ENCODE measurements around the gene CD68. TPM values are rescaled to one million over a fixed set of nuclear protein-coding genes. Genes with fewer than 3 reads are reported as not detected.
A peak's percentile ranks its signal among the peaks of the same experiment; 100 is the strongest.

The CD68 gene
- total RNA-seq, 1 experiment from 2014 or later, result 1.6 TPM

- peak overlapping the region; percentile 75 for H3K27ac Mint-ChIP-seq (ENCODE audit: unreplicated experiment)
- CTCF ChIA-PET, result interaction anchor here (0.5 to 1.6 kb wide), 15 partner anchors 9 to 447 kb away, joined by 3 to 21 read pairs (median 3); partner anchors contain the start of genes FXR2, SLC2A4, TMEM102 and TMEM256
- peak overlapping the region; percentile 86 for H3K4me3 Mint-ChIP-seq (ENCODE audit: unreplicated experiment)
- Histone ChIP-seq H3K27me3 (replicated peaks; ENCODE audit: control insufficient read depth, insufficient read depth, low read length) (no peaks in the 10 kb centered on the region), H3K4me3 (ENCODE audit: low read depth, low read length) (peak overlapping the region; percentile 60), H3K4me1 (peaks cover 4% of the 10 kb centered on the region; the same call in 1 of the 2 replicates), H3K9me3 (no peaks in the 10 kb centered on the region), H3K36me3 (ENCODE audit: control insufficient read depth, insufficient read depth, low read length) (no peaks in the 10 kb centered on the region)
- no peaks in the 10 kb centered on the region for H3K27me3 Mint-ChIP-seq (ENCODE audit: insufficient read depth, unreplicated experiment)
- intact Hi-C loops (cut with micrococcal nuclease; ENCODE audit: unreplicated experiment), result loop anchor here (1.0 to 2.0 kb wide), 3 partner anchors 47 to 204 kb away; partner anchors contain the start of gene TMEM102
- no peaks in the 10 kb centered on the region for H3K9me3 Mint-ChIP-seq (ENCODE audit: unreplicated experiment)
- POLR2A ChIA-PET, result interaction anchor here (0.6 kb wide), 2 partner anchors 52 to 280 kb away, joined by 3 read pairs; partner anchors contain the start of gene SLC2A4
- TF ChIP-seq CTCF (IDR thresholded peaks at IDR 0.05; ENCODE audit: insufficient read depth in 1 of 2, low read depth in 1 of 2, low read length in 1 of 2, severe bottlenecking in 1 of 2, unreplicated experiment in 1 of 2), result peak; percentile 64 to 78
- H3K4me1 Mint-ChIP-seq (ENCODE audit: low read depth, unreplicated experiment), result no peaks in the 10 kb centered on the region
- BruUV-seq (replicated peaks), result TSS peak; percentile 78
- H3K36me3 Mint-ChIP-seq (ENCODE audit: insufficient read depth, unreplicated experiment), result peaks cover 39% of the 10 kb centered on the region
- peak; percentile 81 to 85 for DNase-seq
Observed at GRCh38 chr17:7561028-7561575, 18.3 kb upstream of the CD68 start.

GRCh38 chr17:7561589-7562207 lies 17.7 kb upstream of the CD68 start, which contains the start of gene SENP3:
Gene SENP3 (plus strand): TSS chr17:7561919. CDS start chr17:7563077, 1,158 bp downstream.
- H3K9me3 ChIP-seq, result no peaks in the 10 kb centered on the region
- intact Hi-C loops (cut with micrococcal nuclease; ENCODE audit: unreplicated experiment), result loop anchor here (1.0 to 2.0 kb wide), 3 partner anchors 47 to 205 kb away; partner anchors contain the start of gene TMEM102
- Mint-ChIP-seq H3K27me3 (ENCODE audit: insufficient read depth, unreplicated experiment) (no peaks in the 10 kb centered on the region), H3K9me3 (ENCODE audit: unreplicated experiment) (no peaks in the 10 kb centered on the region), H3K4me3 (ENCODE audit: unreplicated experiment) (peak within 1 kb of the TSS; percentile 86), H3K36me3 (ENCODE audit: insufficient read depth, unreplicated experiment) (peaks cover 45% of the 10 kb centered on the region), H3K4me1 (ENCODE audit: low read depth, unreplicated experiment) (no peaks in the 10 kb centered on the region), H3K27ac (ENCODE audit: unreplicated experiment) (peak within 1 kb of the TSS; percentile 75)
- no peaks in the 10 kb centered on the region for H3K36me3 ChIP-seq (ENCODE audit: control insufficient read depth, insufficient read depth, low read length)
- no peak for TF ChIP-seq CTCF (IDR thresholded peaks at IDR 0.05; ENCODE audit: insufficient read depth in 1 of 2, low read depth in 1 of 2, low read length in 1 of 2, severe bottlenecking in 1 of 2, unreplicated experiment in 1 of 2)
- no peaks in the 10 kb centered on the region for H3K27me3 ChIP-seq (replicated peaks; ENCODE audit: control insufficient read depth, insufficient read depth, low read length)
- DNase-seq, result peak; percentile 81 to 87
- ChIA-PET POLR2A (interaction anchor here (0.7 kb wide), 1 partner anchor 13 kb away, joined by 3 read pairs; the partner anchor contains the start of gene TNFSF12), CTCF (interaction anchor here (1.5 to 1.6 kb wide), 2 partner anchors 46 to 126 kb away, joined by 5 to 21 read pairs; partner anchors contain the start of gene TMEM102)
- H3K4me1 ChIP-seq, result peaks cover 4% of the 10 kb centered on the region; the same call in 1 of the 2 replicates
- peak within 1 kb of the TSS; percentile 61 for H3K4me3 ChIP-seq (ENCODE audit: low read depth, low read length)
- no TSS peak for BruUV-seq (replicated peaks)

GRCh38 chr17:7562208-7562605 lies 17.2 kb upstream of the CD68 start:
- BruUV-seq (replicated peaks), result TSS peak; percentile 45
- H3K36me3 Mint-ChIP-seq (ENCODE audit: insufficient read depth, unreplicated experiment), result peaks cover 51% of the 10 kb centered on the region
- peak overlapping the region; percentile 86 for H3K4me3 Mint-ChIP-seq (ENCODE audit: unreplicated experiment)
- Histone ChIP-seq H3K9me3 (no peaks in the 10 kb centered on the region), H3K36me3 (ENCODE audit: control insufficient read depth, insufficient read depth, low read length) (no peaks in the 10 kb centered on the region), H3K27me3 (replicated peaks; ENCODE audit: control insufficient read depth, insufficient read depth, low read length) (no peaks in the 10 kb centered on the region), H3K4me1 (peaks cover 4% of the 10 kb centered on the region; the same call in 1 of the 2 replicates), H3K4me3 (ENCODE audit: low read depth, low read length) (peak overlapping the region; percentile 61)
- H3K27ac Mint-ChIP-seq (ENCODE audit: unreplicated experiment), result peak overlapping the region; percentile 39
- no peaks in the 10 kb centered on the region for H3K9me3 Mint-ChIP-seq (ENCODE audit: unreplicated experiment)
- no peak for DNase-seq
- intact Hi-C loops (cut with micrococcal nuclease; ENCODE audit: unreplicated experiment), result no loop called here
- POLR2A ChIA-PET, result interaction anchor here (0.7 kb wide), 1 partner anchor 14 kb away, joined by 3 read pairs; the partner anchor contains the start of gene TNFSF12
- no peak for TF ChIP-seq CTCF (IDR thresholded peaks at IDR 0.05; ENCODE audit: insufficient read depth in 1 of 2, low read depth in 1 of 2, low read length in 1 of 2, severe bottlenecking in 1 of 2, unreplicated experiment in 1 of 2)
- no peaks in the 10 kb centered on the region for H3K27me3 Mint-ChIP-seq (ENCODE audit: insufficient read depth, unreplicated experiment)
- CTCF ChIA-PET, result no interaction called here
- H3K4me1 Mint-ChIP-seq (ENCODE audit: low read depth, unreplicated experiment), result no peaks in the 10 kb centered on the region
